Prostate gland (tissue), 2 donors: ENCODE results near the gene STAT1. TPM values are rescaled to one million over a fixed set of nuclear protein-coding genes. Genes with fewer than 3 reads are reported as not detected.

Source experiments
- DNase-seq: peaks from one replicate; pipeline ENCODE4 v3.0.0-alpha.2; 2019; ENCODE audit warnings: low spot score
- H3K27ac ChIP-seq, 2 donors: fragments of 200-600 bp; sonication (generic); 2 replicates each; pipeline ENCODE4 v1.5.1; 2017 to 2019
- H3K27me3 ChIP-seq: fragments of 200-600 bp; sonication (generic); replicated peaks from 2 replicates; pipeline ENCODE4 v1.5.1; 2019; ENCODE audit not compliant: insufficient read depth
- H3K36me3 ChIP-seq, 2 donors: fragments of 200-600 bp; sonication (generic); 1 replicate in 1 of 2; 2 replicates in 1 of 2; pipeline versions ENCODE4 v1.5.1 to v1.8.1; 2017 to 2019
- H3K4me1 ChIP-seq: fragments of 200-600 bp; sonication (generic); replicated peaks from 2 replicates; pipeline ENCODE4 v1.5.1; 2019
- H3K4me3 ChIP-seq, 2 donors: fragments of 200-600 bp; sonication (generic); 2 replicates each; pipeline ENCODE4 v1.5.1; 2017 to 2019
- H3K9me3 ChIP-seq: fragments of 200-600 bp; sonication (generic); 2 replicates; pipeline ENCODE4 v1.5.1; 2017
- CTCF ChIP-seq, 4 experiments: fragments of 200-600 bp in 2 of 4; fragments of 450-650 bp in 2 of 4; sonication (generic) in 2 of 4; IDR thresholded peaks; 1 replicate in 3 of 4; 2 replicates in 1 of 4; pipeline ENCODE4 v1.5.1; 2016 to 2019; ENCODE audit warnings: antibody characterized with exemption in 4 of 4, mild to moderate bottlenecking in 2 of 4, moderate library complexity in 2 of 4
- POLR2A ChIP-seq: fragments of 450-650 bp; IDR thresholded peaks from one replicate; pipeline ENCODE4 v1.6.1; 2016; ENCODE audit warnings: antibody characterized with exemption, mild to moderate bottlenecking
- POLR2AphosphoS5 ChIP-seq: sonication (generic); formaldehyde crosslinking; IDR thresholded peaks from one replicate; pipeline ENCODE4 v1.6.1; 2017; ENCODE audit warnings: antibody characterized with exemption
- WGBS: methylation state at CpG from one replicate; pipeline ENCODE4 v1.1.5; 2018; 5-methylcytosine and 5-hydroxymethylcytosine counted together
- intact Hi-C: fragments of 100-400 bp; cut with DNase I; formaldehyde crosslinking; loops from one replicate; pipeline ENCODE4 v1.14.2; 2022
- total RNA-seq, 2 donors: library from RNA; depleted of rRNA; stranded (reverse); fragments of >200 nt; gene quantifications; one replicate each; pipeline ENCODE4 v1.1.0, GENCODE V29; 2016

STAT1 gene
- total RNA-seq, 2 donors from 2014 or later = 53.3 to 64.1 TPM

- Histone ChIP-seq H3K9me3 (no peaks in the 10 kb centered on the region), H3K4me3 (no peak overlapping the region), H3K27me3 (no peaks in the 10 kb centered on the region), H3K4me1 (no peaks in the 10 kb centered on the region), H3K36me3 (no peaks in the 10 kb centered on the region), H3K27ac (no peak overlapping the region)
- DNase-seq = no peak
- TF ChIP-seq POLR2AphosphoS5 (no peak), POLR2A (no peak), CTCF (IDR thresholded peaks at IDR 0.05) (no peak)
- intact Hi-C loops = no loop called here
- WGBS = 23% methylated on average over 1 of the region's 1 CpG
Observed at GRCh38 chr2:190938771-190939335, 75.1 kb downstream of the STAT1 start.

GRCh38 chr2:190935054-190935453 lies 78.9 kb downstream of the STAT1 start:
- no peak for DNase-seq
- no peaks in the 10 kb centered on the region for H3K36me3 ChIP-seq
- no peak for TF ChIP-seq POLR2AphosphoS5
- TF ChIP-seq CTCF (IDR thresholded peaks at IDR 0.05) = no peak
- TF ChIP-seq POLR2A = no peak
- no peaks in the 10 kb centered on the region for H3K9me3 ChIP-seq
- no peak overlapping the region for H3K27ac ChIP-seq
- H3K27me3 ChIP-seq = no peaks in the 10 kb centered on the region
- no peaks in the 10 kb centered on the region for H3K4me1 ChIP-seq
- H3K4me3 ChIP-seq = no peak overlapping the region
- intact Hi-C loops = no loop called here

- DNase-seq = no peak
Observed at GRCh38 chr2:190933361-190933760, 80.6 kb downstream of the STAT1 start.

GRCh38 chr2:190932514-190932913 lies 81.5 kb downstream of the STAT1 start:
- Histone ChIP-seq H3K27ac (no peak overlapping the region), H3K36me3 (no peaks in the 10 kb centered on the region), H3K4me3 (no peak overlapping the region), H3K9me3 (no peaks in the 10 kb centered on the region), H3K27me3 (no peaks in the 10 kb centered on the region), H3K4me1 (no peaks in the 10 kb centered on the region)
- intact Hi-C loops = no loop called here
- no peak for DNase-seq
- TF ChIP-seq POLR2AphosphoS5 (no peak), POLR2A (no peak), CTCF (IDR thresholded peaks at IDR 0.05) (no peak)
- 68% methylated on average over 1 of the region's 1 CpG for WGBS

More at GRCh38 chr2:190933361-190933760, 80.6 kb downstream of the STAT1 start:
- Histone ChIP-seq H3K36me3 (no peaks in the 10 kb centered on the region), H3K27me3 (no peaks in the 10 kb centered on the region), H3K27ac (no peak overlapping the region), H3K4me3 (no peak overlapping the region), H3K4me1 (no peaks in the 10 kb centered on the region), H3K9me3 (no peaks in the 10 kb centered on the region)
- intact Hi-C loops = no loop called here
- TF ChIP-seq POLR2A (no peak), POLR2AphosphoS5 (no peak), CTCF (IDR thresholded peaks at IDR 0.05) (no peak)

- intact Hi-C loops = no loop called here
- no peak for TF ChIP-seq POLR2A
- no peak for TF ChIP-seq CTCF (IDR thresholded peaks at IDR 0.05)
- no peak for TF ChIP-seq POLR2AphosphoS5
- Histone ChIP-seq H3K4me3 (no peak overlapping the region), H3K9me3 (no peaks in the 10 kb centered on the region), H3K36me3 (no peaks in the 10 kb centered on the region), H3K4me1 (no peaks in the 10 kb centered on the region), H3K27me3 (no peaks in the 10 kb centered on the region), H3K27ac (no peak overlapping the region)
- DNase-seq = no peak
- WGBS = 82% methylated on average over 3 of the region's 3 CpGs
Observed at GRCh38 chr2:190930411-190930810, 83.6 kb downstream of the STAT1 start.
